Measurements from ENCODE around the gene MAG. TPM values are rescaled to one million over a fixed set of nuclear protein-coding genes. Genes with fewer than 3 reads are reported as not detected.

The MAG gene
- total and polyA plus RNA-seq, 2 of the 8 experiments (the other 6 are each of a cell fraction or from before 2014, with no cell fraction given) = 0.20 to 1.3 TPM

DNA sequence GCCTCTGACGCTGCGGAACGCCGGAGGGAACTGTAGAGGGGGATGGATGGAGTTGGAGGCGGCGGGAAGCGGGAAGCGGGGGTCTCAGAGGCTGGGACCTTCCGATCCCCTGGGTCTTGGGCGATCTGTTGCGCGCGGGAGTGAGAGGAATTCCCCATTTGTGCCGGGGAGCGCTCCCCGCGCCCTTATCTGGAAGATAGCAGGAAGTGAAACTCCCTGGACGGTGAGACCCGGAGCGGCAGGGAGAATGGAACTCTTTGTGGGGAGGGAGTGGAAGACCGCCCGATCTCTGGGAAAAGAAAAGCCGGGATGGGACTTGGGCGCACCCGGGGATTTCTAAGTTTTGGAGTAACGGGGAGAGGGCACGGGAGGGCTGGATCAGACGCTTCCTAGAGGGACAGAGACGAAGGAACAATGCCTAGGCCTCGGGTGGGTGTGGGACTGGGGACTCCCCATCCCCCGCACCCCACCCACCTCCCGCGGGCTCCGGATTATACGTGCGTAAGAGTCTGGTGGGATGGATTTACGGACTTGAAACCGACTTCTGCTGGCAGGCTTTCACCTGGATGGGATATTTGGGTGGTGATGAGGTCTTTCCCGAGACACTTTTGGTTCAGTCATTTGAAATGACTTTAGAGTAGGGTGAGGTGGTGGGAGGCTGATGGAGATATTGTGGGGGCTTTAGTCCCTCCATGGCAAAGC, 42.7 kb upstream of the MAG start:
- WGBS, 2 experiments (ENCODE audit: extremely low coverage in 1 of 2, insufficient coverage in 1 of 2, insufficient read length in 1 of 2, insufficient replicate concordance in 2 of 2, low coverage in 1 of 2, low lambda C conversion rate in 2 of 2, missing lambda C conversion rate in 1 of 2) = 2% methylated on average over 37 of the region's 39 CpGs; no CpG with 5 or more reads in 1 of the 2 experiments
- no peak overlapping the region for H3K4ac ChIP-seq (replicated peaks; ENCODE audit: insufficient read length, low read depth, low read length)
- H2BK20ac ChIP-seq (ENCODE audit: low read length) = no peak overlapping the region

More for the DNA sequence above, 42.7 kb upstream of the MAG start:
- Histone ChIP-seq H3K27me3 (replicated peaks in 1 of 4; ENCODE audit: control insufficient read depth in 3 of 4, extremely low read depth in 1 of 4, insufficient read depth in 3 of 4, low read length in 3 of 4) (no peaks in the 10 kb centered on the region), H3K79me2 (ENCODE audit: control insufficient read depth in 1 of 2, insufficient read depth in 2 of 2, low read length in 2 of 2) (peaks cover 10 to 37% of the 10 kb centered on the region in 2 experiments), H3K79me1 (ENCODE audit: low read depth, low read length) (peaks cover 8% of the 10 kb centered on the region), H4K8ac (ENCODE audit: extremely low read depth, insufficient read depth, low read length) (peak overlapping the region; percentile 99), H2AK5ac (ENCODE audit: low read depth, low read length) (peak overlapping the region; percentile 40; the same call in 1 of the 2 replicates), H4K20me1 (replicated peaks in 1 of 2; ENCODE audit: control insufficient read depth in 1 of 2, insufficient read depth in 2 of 2, low read length in 2 of 2) (peaks cover 21 to 26% of the 10 kb centered on the region in 2 experiments), H2BK12ac (ENCODE audit: low read depth, low read length) (peak overlapping the region; percentile 39; the same call in 1 of the 2 replicates), H3K56ac (replicated peaks; ENCODE audit: insufficient read length, low read depth, low read length) (peak overlapping the region; percentile 89), H2AFZ (ENCODE audit: low read length) (no peak overlapping the region), H3K36me3 (ENCODE audit: control insufficient read depth in 2 of 4, insufficient read depth in 4 of 4, low read length in 3 of 4) (peaks cover 9 to 19% (median 14%) of the 10 kb centered on the region in 4 experiments; a peak in 7 of 8 replicates), H2BK5ac (ENCODE audit: low read depth, low read length) (peak overlapping the region; percentile 100), H3K4me3 (ENCODE audit: extremely low read depth in 1 of 4, insufficient read depth in 2 of 4, low read depth in 3 of 4, low read length in 4 of 4) (peak overlapping the region; percentile 44 to 96 (median 72)), H3K18ac (ENCODE audit: extremely low read depth, low read length) (peak overlapping the region; percentile 95), H3K4me1 (replicated peaks in 1 of 4; ENCODE audit: control insufficient read depth in 3 of 4, insufficient read depth in 4 of 4, low read length in 3 of 4) (peaks cover 0 to 14% (median 8%) of the 10 kb centered on the region in 4 experiments; a peak in 6 of 7 replicates), H2BK120ac (replicated peaks; ENCODE audit: low read depth, low read length) (no peak overlapping the region), H3K23ac (ENCODE audit: insufficient read length) (no peak overlapping the region), H3K4me2 (ENCODE audit: insufficient read depth in 1 of 2, low read depth in 2 of 2, low read length in 2 of 2) (peak overlapping the region; percentile 47 to 83), H3K27ac (ENCODE audit: low read depth, low read length) (peak overlapping the region; percentile 100), H4K91ac (replicated peaks; ENCODE audit: insufficient read length, low read length) (peak overlapping the region; percentile 77), H3K9me3 (ENCODE audit: insufficient read depth in 2 of 2, low read depth in 1 of 2, low read length in 1 of 2) (no peaks in the 10 kb centered on the region), H3K9ac (replicated peaks in 1 of 4; ENCODE audit: extremely low read depth in 1 of 4, low read depth in 3 of 4, low read length in 3 of 4) (peak overlapping the region; percentile 88 to 99 (median 94)), H3K23me2 (ENCODE audit: low read depth, low read length) (peaks cover 10% of the 10 kb centered on the region; the same call in 1 of the 2 replicates), H3K14ac (ENCODE audit: insufficient read length) (no peak overlapping the region), H2BK15ac (ENCODE audit: low read length) (0 out of 2 replicates have a peak overlapping the region, but pooled peaks have one; percentile 29), H4K5ac (ENCODE audit: insufficient read length, low read depth, low read length) (peak overlapping the region; percentile 94)
- no peak for TF ChIP-seq KDM4A (IDR thresholded peaks at IDR 0.05; ENCODE audit: low read depth, low read length, severe bottlenecking)
- CTCF ChIA-PET (ENCODE audit: partially characterized antibody) = no interaction called here
- DNase-seq (ENCODE audit: low read depth in 1 of 2, low spot score in 2 of 2) = no peak
- no peak for FAIRE-seq
- POLR2A ChIA-PET (ENCODE audit: partially characterized antibody) = interaction anchor here (1.0 to 9.8 kb wide), 6 partner anchors 8 to 106 kb away, joined by 3 to 146 read pairs (median 5); partner anchors contain the start of gene USF2

Measured in H1 (cell line).